OCI-LY1 (cell line): ENCODE results near the gene TBC1D5.

Source experiments
- H2AFZ ChIP-seq: fragments of 200-600 bp; sonication (generic), shearing (Covaris generic); 2 replicates; pipeline ENCODE4 v1.6.0; 2014; ENCODE audit warnings: antibody characterized with exemption, mild to moderate bottlenecking, low read length
- H3F3A ChIP-seq: fragments of 200-600 bp; sonication (generic), shearing (Covaris generic); 2 replicates; pipeline ENCODE4 v1.6.0; 2014; ENCODE audit warnings: mild to moderate bottlenecking, antibody characterized with exemption, low read length, moderate library complexity; ENCODE audit not compliant: insufficient read depth
- H3K27ac ChIP-seq: fragments of 200-600 bp; sonication (generic); 2 replicates; pipeline ENCODE4 v1.5.1; 2014; ENCODE audit warnings: low read length, mixed run types, mild to moderate bottlenecking, low read depth; ENCODE audit not compliant: poor library complexity, severe bottlenecking
- H3K27me3 ChIP-seq: fragments of 200-600 bp; sonication (generic); 2 replicates; pipeline ENCODE4 v1.6.0; 2014; ENCODE audit warnings: antibody characterized with exemption, mild to moderate bottlenecking, low read length, moderate library complexity; ENCODE audit not compliant: insufficient read depth
- H3K36me3 ChIP-seq: fragments of 200-600 bp; sonication (generic); 2 replicates; pipeline ENCODE4 v1.6.1; 2014; ENCODE audit warnings: mild to moderate bottlenecking, antibody characterized with exemption, low read length, moderate library complexity, mixed read lengths; ENCODE audit not compliant: insufficient read depth
- H3K4me1 ChIP-seq: fragments of 200-600 bp; sonication (generic); 2 replicates; pipeline ENCODE4 v1.5.1; 2014; ENCODE audit warnings: mild to moderate bottlenecking, low read length, moderate library complexity; ENCODE audit not compliant: insufficient read depth, severe bottlenecking
- H3K4me2 ChIP-seq: fragments of 200-600 bp; sonication (generic), shearing (Covaris generic); 2 replicates; pipeline ENCODE4 v1.6.1; 2014; ENCODE audit warnings: low read length
- H3K4me3 ChIP-seq: fragments of 200-600 bp; sonication (generic); 2 replicates; pipeline ENCODE4 v1.5.1; 2014; ENCODE audit warnings: low read length, low read depth, mild to moderate bottlenecking, mixed read lengths; ENCODE audit not compliant: poor library complexity, severe bottlenecking
- H3K79me2 ChIP-seq: fragments of 200-600 bp; shearing (Covaris generic); 2 replicates; pipeline ENCODE4 v1.6.1; 2016; ENCODE audit warnings: mixed run types, low read length, mixed read lengths; ENCODE audit not compliant: insufficient read depth
- H3K9ac ChIP-seq: fragments of 200-600 bp; sonication (generic), shearing (Covaris generic); 2 replicates; pipeline ENCODE4 v1.6.1; 2014; ENCODE audit warnings: mild to moderate bottlenecking, low read length, mixed read lengths
- H3K9me2 ChIP-seq: fragments of 200-600 bp; sonication (generic), shearing (Covaris generic); 2 replicates; pipeline ENCODE4 v1.6.1; 2014; ENCODE audit warnings: low read depth, mild to moderate bottlenecking, low read length, mixed read lengths
- H3K9me3 ChIP-seq: fragments of 200-600 bp; shearing (Covaris generic); 2 replicates; pipeline ENCODE4 v1.6.1; 2014; ENCODE audit warnings: low read length, mixed read lengths
- H4K20me1 ChIP-seq: fragments of 200-600 bp; sonication (generic), shearing (Covaris generic); 2 replicates; pipeline ENCODE4 v1.6.0; 2016; ENCODE audit warnings: mild to moderate bottlenecking, low read length; ENCODE audit not compliant: insufficient read depth
- CTCF ChIP-seq: fragments of 200-600 bp; sonication (generic), shearing (Covaris generic); IDR thresholded peaks from 2 replicates; pipeline ENCODE4 v1.5.1; 2017; ENCODE audit warnings: mild to moderate bottlenecking, antibody characterized with exemption, low read length, moderate library complexity, mixed read lengths
- EZH2 ChIP-seq: fragments of 200-600 bp; sonication (generic), shearing (Covaris generic); IDR thresholded peaks from 2 replicates; pipeline ENCODE4 v1.8.0; 2017; ENCODE audit warnings: borderline replicate concordance, mixed run types, mild to moderate bottlenecking, antibody characterized with exemption, low read length, moderate library complexity, mixed read lengths

TBC1D5 gene

DNA sequence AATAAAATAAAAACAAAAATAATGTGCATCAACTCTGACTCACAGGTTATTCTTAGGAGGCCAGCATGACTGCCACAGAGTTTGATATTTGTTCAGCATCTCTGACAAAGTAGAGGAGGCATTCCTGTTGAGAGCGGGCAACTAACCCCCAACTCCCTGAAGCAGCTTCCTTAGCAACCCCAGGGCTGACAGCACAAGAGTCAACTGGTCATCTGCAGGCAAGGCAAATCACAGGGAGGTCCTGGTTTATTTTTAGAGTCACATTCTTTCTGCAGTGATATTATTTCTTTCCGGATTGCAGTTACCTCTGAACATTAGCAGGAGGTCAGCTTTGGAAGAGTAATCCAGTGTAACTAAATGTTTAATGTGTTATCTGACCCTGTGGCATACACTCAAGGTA lies 584.7 kb downstream of the TBC1D5 start:
- no peak overlapping the region for H3K4me3 ChIP-seq
- H3K9ac ChIP-seq, result no peak overlapping the region
- H4K20me1 ChIP-seq, result no peaks in the 10 kb centered on the region
- H3K79me2 ChIP-seq, result no peaks in the 10 kb centered on the region
- H3K36me3 ChIP-seq, result peaks cover 23% of the 10 kb centered on the region
- H3K27ac ChIP-seq, result no peak overlapping the region
- TF ChIP-seq CTCF (no peak), EZH2 (no peak)
- H3K9me3 ChIP-seq, result no peaks in the 10 kb centered on the region
- no peaks in the 10 kb centered on the region for H3K9me2 ChIP-seq
- H2AFZ ChIP-seq, result no peak overlapping the region
- no peaks in the 10 kb centered on the region for H3F3A ChIP-seq
- H3K27me3 ChIP-seq, result no peaks in the 10 kb centered on the region
- no peaks in the 10 kb centered on the region for H3K4me1 ChIP-seq
- H3K4me2 ChIP-seq, result no peak overlapping the region

DNA sequence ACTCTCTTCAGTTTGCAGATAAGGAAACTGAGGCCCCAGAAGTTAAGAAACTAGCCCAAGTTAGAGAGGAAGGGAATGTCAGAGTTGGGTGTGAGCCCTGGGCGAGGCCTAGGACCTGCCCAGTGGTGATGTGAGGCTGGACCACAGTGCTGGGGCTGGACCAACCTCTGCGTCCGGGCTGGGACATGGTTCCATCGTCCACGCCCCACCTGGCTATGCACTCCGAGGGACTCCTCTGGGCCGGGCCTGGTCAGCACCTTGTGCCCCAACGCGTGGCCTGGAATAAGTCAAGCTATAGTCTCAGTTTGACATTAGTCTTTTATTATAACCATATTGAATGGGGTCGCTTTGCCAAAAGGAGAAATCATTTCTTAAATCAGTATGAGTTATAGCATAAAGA lies 585.6 kb downstream of the TBC1D5 start:
- Histone ChIP-seq H2AFZ (no peak overlapping the region), H3K4me2 (no peak overlapping the region), H3K27ac (no peak overlapping the region), H3K4me1 (peaks cover 7% of the 10 kb centered on the region), H3K79me2 (no peaks in the 10 kb centered on the region), H3K27me3 (no peaks in the 10 kb centered on the region), H3K4me3 (no peak overlapping the region), H3K9me3 (no peaks in the 10 kb centered on the region), H3K9ac (no peak overlapping the region), H3K9me2 (no peaks in the 10 kb centered on the region), H3F3A (no peaks in the 10 kb centered on the region), H3K36me3 (peaks cover 23% of the 10 kb centered on the region), H4K20me1 (no peaks in the 10 kb centered on the region)
- TF ChIP-seq EZH2, result no peak

- Histone ChIP-seq H3F3A (no peaks in the 10 kb centered on the region), H3K4me2 (no peak overlapping the region), H3K9me3 (no peaks in the 10 kb centered on the region), H3K4me1 (peaks cover 13% of the 10 kb centered on the region), H3K27me3 (no peaks in the 10 kb centered on the region), H3K9ac (no peak overlapping the region), H2AFZ (no peak overlapping the region), H3K27ac (no peak overlapping the region), H3K36me3 (peaks cover 22% of the 10 kb centered on the region), H3K79me2 (no peaks in the 10 kb centered on the region), H3K4me3 (no peak overlapping the region), H4K20me1 (no peaks in the 10 kb centered on the region), H3K9me2 (no peaks in the 10 kb centered on the region)
- TF ChIP-seq CTCF (no peak), EZH2 (no peak)
These were observed 586.5 kb downstream of the TBC1D5 start for GRCh38 chr3:17155951-17156350.

DNA sequence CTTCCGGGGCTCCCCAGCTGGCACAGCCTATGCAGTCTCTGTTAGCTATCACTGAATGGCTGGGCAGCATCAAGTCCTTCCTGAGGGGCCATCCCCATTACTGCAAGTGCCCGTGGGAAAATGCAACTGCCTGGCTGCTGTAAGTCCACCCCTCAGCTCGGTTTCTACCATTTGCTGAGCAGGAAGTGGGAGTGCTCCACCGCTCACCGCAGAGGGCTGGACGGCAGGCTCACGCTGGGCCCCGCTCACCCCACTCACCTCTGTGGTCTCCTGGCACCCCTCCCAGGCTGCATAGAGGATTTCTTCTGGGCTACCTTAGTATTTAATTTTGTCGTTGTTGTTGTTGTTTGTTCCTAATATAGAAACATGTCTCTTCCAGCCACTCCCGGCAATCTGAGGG lies 587.5 kb downstream of the TBC1D5 start:
- Histone ChIP-seq H3K4me3 (no peak overlapping the region), H3K79me2 (no peaks in the 10 kb centered on the region), H3K4me2 (no peak overlapping the region), H3F3A (no peaks in the 10 kb centered on the region), H2AFZ (no peak overlapping the region), H4K20me1 (no peaks in the 10 kb centered on the region), H3K9me2 (no peaks in the 10 kb centered on the region), H3K9ac (no peak overlapping the region), H3K27ac (no peak overlapping the region), H3K36me3 (peaks cover 15% of the 10 kb centered on the region), H3K4me1 (peaks cover 13% of the 10 kb centered on the region), H3K9me3 (no peaks in the 10 kb centered on the region), H3K27me3 (no peaks in the 10 kb centered on the region)
- no peak for TF ChIP-seq CTCF
- no peak for TF ChIP-seq EZH2
